Measurements from ENCODE around the gene PCK2.
A peak's percentile ranks its signal among the peaks of the same experiment; 100 is the strongest.

Gene PCK2

GRCh38 chr14:24136684-24137528 is 42.8 kb downstream of the PCK2 start:
- no peak for DNase-seq (ENCODE audit: low read depth, low spot score)

DNA sequence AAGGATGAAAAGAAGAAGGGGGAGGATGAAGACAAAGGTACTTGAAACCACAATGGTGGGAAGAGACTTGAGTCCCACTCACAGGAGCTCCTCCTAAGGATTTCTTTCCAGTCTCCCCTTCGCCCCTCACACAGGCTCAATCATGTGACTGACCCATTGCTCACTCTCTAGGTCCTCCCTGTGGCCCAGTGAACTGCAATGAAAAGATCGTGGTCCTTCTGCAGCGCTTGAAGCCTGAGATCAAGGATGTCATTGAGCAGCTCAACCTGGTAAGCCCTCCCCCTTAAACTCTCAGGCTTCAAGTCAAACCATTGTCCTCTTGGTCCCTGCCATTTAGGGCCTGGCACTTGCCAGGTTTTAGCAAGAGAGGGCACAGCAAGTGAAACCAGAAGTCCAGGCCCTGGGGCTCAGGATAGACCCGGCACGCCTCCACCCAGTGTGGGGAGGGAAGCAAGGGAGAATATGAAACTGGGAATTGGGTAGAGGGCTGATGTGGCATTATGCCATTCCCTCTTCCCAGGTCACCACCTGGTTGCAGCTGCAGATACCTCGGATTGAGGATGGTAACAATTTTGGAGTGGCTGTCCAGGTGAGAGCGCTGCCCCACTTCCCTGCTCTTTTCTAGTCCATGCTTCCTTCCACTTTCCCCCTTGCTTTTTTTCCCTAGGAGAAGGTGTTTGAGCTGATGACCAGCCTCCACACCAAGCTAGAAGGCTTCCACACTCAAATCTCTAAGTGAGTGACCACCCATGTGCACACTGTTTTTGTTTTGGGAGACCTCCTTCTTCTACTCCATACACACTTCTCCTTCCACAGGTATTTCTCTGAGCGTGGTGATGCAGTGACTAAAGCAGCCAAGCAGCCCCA is 43.7 kb downstream of the PCK2 start:
- no peak for DNase-seq (ENCODE audit: low read depth, low spot score)

DNA sequence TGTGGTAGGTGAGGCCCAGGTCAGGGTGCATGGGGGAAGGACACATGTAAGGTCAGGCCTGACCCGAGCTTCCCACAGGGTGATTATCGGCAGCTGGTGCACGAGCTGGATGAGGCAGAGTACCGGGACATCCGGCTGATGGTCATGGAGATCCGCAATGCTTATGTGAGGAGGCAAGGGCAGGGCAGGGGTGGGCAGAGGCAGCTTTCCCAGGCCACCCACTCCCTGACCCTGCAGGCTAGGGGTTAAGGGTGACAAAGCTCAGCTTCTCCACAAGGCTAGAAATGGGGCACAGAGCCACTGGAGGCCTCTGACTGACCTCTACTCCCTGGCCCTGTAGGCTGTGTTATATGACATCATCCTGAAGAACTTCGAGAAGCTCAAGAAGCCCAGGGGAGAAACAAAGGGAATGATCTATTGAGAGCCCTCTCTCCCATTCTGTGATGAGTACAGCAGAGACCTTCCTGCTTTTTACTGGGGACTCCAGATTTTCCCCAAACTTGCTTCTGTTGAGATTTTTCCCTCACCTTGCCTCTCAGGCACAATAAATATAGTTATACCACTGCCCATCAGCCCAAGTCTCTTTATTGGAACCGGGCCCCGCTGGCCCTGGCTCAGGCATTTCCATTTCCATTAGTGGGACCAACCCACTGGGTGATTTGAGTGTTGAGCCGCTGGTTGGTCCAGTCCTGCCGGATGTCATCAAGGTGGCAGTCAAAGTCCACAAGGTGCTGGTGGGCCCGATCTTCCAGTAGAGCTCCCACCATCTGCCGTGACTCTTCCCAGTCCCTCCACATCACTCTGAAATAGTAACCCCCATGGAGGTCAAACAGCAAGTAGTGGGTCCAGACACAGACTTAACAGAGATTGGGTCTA is 44.5 kb downstream of the PCK2 start:
- DNase-seq (ENCODE audit: low read depth, low spot score): no peak

DNA sequence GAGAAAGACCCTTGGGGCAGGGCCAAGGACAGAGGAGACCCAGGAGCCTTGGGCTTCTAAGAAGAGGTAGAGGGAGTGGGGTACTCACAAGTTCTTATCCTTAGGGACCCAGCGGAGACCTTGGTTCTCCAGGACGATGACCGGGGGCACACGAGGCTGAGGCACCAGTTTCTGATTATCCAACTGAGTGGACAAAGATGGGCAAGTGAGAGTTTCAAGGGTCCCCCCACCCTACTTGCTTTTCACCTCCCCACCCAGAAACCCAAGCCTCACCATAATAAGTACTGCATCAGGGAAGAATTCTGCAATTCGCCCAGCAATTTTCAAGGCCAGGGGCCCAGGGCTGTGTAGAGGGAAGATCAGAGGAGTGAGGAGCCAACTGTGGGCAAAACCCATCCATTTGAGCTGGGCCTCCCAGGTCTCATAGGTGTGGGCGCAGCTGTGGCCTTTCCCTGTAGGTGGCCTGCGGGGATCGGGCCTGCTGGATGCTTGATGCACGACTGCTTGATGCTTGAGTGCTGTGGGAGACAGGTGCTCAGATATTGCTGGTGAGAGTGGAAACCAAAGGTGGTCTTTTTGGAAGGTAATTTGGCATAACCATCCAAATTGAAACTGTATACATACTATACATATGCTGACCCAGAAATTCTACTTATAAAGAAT is 45.3 kb downstream of the PCK2 start:
- DNase-seq (ENCODE audit: low read depth, low spot score): no peak

DNA sequence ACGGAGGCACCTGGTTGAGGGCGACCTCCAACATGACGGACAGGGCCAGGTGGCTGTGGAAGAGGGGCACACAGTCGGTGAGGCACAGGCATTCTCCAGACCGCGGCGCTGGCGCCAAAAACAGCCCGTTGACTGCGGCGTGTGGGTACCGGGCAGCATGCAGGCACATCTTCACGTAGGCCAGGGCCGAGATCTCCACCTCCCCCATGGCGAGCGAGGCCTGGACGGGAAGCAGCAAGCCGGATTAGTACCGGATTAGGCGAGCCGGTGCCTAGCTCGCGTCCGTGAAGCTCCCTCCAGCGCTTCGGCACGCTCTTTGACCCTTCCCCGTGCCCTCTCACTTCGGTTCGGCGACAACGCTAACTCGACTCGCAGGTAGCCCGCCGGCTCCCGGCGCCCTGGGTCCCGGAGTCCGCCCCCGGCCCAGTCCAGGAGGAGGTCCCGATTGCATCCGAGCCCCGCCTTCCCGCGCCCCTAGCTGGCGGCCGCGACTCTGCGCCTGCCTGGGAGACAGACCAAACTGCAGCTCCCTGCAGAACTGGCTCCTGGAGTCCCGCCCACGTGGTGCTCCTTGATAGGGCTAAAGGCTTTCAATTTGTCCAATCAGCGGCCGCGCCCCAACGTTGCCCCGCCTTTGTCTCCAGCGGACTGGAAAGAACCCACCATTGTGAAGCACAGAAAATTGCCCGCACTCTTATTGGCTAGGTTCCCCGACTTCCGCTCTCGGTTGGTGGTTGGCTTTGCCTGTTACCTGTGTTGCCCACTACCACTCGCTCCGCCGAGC is 47.2 kb downstream of the PCK2 start, which contains the start of gene EMC9:
Gene EMC9 (minus strand): TSS at position 495 of the 784 bp plus-strand sequence. CDS start 287 bp downstream, at position 208.
- peak; percentile 100 for DNase-seq (ENCODE audit: low read depth, low spot score)

GRCh38 chr14:24143511-24143910 is 49.4 kb downstream of the PCK2 start:
- DNase-seq (ENCODE audit: low read depth, low spot score): no peak

DNA sequence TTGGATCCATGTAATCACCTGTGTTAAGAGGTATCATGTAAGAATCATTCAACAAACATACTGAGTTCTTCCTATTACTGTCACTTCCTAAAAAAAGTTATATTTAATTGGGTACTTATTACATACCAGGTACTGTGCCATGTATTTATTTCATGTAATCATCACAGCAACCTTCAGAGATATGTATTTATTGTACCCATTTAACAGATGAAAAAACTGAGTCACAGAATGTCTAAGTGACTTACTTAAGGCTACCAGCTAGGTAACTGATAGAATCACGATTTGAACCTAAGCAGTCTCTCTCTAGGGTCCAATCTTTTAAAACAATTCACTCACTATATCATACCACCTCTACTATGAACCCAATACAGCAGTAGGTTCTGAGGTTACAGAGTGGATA is 50.3 kb downstream of the PCK2 start:
- DNase-seq (ENCODE audit: low read depth, low spot score): no peak

DNA sequence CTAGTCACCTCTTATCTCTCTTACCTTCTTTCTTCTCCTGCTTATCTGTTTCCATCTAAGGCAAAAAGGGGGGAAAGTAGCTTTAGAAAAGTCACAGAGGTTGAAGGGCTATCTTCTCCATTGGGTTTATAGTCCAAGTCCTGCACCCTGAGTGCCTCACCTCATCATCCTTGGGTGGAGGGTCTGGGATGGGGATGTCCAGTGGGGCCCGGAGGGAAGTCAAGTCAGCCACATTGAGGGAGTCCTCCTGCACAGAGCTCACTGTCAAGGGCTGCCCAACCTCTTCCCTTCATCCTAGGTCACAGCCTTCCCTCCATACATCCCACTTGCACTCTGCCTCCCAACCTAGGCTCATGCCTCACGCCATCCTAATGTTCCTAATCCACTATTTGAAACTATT is 51.1 kb downstream of the PCK2 start:
- no peak for DNase-seq (ENCODE audit: low read depth, low spot score)

DNA sequence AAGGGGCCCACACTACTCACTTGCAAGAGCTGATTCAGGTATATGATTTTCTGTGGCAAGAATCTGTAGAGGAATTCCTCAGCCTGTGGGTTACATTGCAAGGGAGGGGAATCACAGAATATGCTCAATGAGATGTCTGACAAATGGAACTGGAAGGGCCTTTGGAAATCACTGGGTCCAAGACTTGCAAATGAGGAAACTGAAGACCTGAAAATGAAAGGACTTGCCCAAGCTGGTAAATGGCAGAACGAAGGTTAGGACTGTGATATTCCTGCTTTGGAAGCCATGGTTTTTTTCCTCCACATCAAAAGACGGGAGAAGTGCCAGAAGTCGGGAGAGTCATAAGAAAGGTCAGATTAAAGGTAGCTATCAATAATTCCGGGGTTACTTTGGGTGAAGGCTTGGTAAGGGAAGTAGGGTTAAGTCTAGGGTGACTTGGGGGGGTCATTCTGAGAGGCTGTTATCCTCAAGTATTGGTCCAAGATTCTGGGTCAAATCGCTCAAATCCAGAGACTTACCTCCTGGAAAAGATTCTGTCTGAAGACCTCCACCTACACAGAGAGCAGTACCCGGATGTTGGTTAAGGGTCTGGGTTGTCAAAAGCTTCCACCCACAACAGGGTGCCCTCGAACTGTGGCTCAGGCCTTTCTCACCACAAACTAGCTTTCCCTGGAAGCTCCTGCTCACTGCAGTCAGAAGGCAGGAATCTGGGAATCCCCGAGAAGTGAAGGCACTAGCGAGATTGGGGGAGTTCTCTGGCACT is 51.8 kb downstream of the PCK2 start:
- DNase-seq (ENCODE audit: low read depth, low spot score): peak; percentile 68

DNA sequence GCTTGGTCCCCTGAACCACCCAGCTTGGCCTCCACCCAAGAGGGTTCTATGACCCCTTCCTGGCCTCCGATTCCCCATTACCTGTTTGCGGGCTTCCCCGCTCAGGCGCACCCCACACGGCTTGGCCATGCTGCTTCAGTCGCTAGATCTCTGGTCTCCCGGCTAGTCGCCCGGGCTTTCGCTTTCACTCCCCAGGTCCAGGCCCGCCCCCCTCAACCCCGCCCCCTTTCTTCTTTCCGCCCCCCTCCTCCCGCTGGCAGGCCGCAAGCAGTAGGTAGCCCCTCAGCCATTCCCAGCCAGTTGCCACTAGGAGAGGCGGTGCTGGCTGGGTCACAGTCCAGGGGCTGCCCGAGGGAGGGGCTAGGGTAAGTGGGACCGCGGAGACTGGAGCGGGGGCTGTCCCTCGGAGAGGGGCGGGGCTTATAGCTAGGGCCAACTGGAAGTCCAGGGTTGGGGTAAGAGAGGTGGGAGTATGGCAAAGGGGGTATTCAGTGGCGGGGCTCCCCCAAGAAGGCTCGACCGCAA is 52.4 kb downstream of the PCK2 start, which contains the start of gene PSME2:
Gene PSME2 (minus strand): TSS at position 158 of the 525 bp plus-strand sequence. CDS start 29 bp downstream, at position 129.
- peak; percentile 98 for DNase-seq (ENCODE audit: low read depth, low spot score)

DNA sequence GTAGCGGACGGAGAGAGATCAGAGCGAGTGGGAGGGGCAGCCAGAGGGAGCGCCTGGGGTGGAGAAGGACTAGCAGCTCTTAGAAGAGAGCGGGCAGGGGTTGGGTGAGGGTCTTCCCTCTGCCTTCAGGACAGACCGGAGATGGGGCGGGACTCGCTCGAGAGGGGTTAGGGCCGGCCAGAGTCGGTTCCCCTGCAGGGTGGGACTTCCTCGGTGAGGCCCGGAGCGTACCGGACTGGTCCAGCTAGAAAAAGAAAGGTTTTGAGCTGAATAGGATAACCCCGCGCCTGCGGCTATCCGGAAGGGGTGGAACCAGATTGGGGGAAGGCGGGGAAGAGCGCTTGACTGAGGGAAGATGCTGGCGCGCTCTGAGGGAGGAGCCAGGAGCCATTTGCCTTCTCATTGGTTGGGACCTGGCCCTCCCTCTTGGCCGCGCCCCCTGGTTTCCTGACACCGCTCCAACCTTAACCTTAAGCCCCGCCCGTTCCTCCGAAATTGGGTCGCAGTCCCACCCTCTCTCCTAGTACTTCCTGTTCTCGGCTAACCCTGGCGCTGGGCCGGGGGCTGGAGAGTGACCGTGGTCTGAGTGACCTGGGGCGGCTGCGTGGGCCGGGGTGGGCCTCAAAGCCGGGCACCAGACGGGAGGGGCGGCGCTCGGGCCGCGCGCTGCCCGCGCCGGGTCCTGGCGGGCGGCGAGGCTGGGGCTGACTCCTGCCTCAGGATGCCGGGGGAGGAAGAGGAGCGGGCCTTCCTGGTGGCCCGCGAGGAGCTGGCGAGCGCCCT is 53.1 kb downstream of the PCK2 start, which contains the start of gene RNF31:
Gene RNF31 (plus strand): TSS at position 521 of the 783 bp plus-strand sequence. CDS start 201 bp downstream, at position 722.
- DNase-seq (ENCODE audit: low read depth, low spot score): peak; percentile 99

GRCh38 chr14:24147761-24148428 is 53.8 kb downstream of the PCK2 start:
- no peak for DNase-seq (ENCODE audit: low read depth, low spot score)

- DNase-seq (ENCODE audit: low read depth, low spot score): no peak
These were observed 55.3 kb downstream of the PCK2 start for GRCh38 chr14:24149302-24149969.

GRCh38 chr14:24150061-24150460 is 56.0 kb downstream of the PCK2 start:
- DNase-seq (ENCODE audit: low read depth, low spot score): no peak

DNA sequence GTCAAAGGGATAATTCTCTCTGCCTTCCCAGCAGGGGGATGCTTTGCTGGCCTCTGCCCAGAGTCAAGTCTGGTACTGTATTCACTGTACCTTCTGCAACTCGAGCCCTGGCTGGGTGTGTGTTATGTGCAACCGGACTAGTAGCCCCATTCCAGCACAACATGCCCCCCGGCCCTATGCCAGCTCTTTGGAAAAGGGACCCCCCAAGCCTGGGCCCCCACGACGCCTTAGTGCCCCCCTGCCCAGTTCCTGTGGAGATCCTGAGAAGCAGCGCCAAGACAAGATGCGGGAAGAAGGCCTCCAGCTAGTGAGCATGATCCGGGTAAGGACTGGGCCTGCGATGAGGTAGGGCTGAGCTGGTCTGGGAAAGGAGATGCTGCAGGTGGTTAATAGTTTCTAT is 56.5 kb downstream of the PCK2 start:
- no peak for DNase-seq (ENCODE audit: low read depth, low spot score)

DNA sequence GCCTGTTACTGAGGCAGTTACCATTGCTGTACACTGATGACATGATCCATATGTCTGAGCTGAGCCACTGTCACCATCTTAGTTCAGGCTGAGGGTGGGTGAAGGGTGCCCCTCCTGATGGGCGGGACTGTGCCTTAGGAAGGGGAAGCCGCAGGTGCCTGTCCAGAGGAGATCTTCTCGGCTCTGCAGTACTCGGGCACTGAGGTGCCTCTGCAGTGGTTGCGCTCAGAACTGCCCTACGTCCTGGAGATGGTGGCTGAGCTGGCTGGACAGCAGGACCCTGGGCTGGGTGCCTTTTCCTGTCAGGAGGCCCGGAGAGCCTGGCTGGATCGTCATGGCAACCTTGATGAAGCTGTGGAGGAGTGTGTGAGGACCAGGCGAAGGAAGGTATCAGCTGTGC is 56.9 kb downstream of the PCK2 start:
- no peak for DNase-seq (ENCODE audit: low read depth, low spot score)
